ENCODE results near the gene ARL11.
A peak's percentile ranks its signal among the peaks of the same experiment; 100 is the strongest.

ARL11 gene

GRCh38 chr13:49615836-49616675, 12.3 kb upstream of the ARL11 start:
- no peak for DNase-seq

GRCh38 chr13:49616676-49617065, 11.6 kb upstream of the ARL11 start:
- no peak for DNase-seq

- no peak for DNase-seq
Observed at GRCh38 chr13:49620170-49620621, 8.1 kb upstream of the ARL11 start.

DNA sequence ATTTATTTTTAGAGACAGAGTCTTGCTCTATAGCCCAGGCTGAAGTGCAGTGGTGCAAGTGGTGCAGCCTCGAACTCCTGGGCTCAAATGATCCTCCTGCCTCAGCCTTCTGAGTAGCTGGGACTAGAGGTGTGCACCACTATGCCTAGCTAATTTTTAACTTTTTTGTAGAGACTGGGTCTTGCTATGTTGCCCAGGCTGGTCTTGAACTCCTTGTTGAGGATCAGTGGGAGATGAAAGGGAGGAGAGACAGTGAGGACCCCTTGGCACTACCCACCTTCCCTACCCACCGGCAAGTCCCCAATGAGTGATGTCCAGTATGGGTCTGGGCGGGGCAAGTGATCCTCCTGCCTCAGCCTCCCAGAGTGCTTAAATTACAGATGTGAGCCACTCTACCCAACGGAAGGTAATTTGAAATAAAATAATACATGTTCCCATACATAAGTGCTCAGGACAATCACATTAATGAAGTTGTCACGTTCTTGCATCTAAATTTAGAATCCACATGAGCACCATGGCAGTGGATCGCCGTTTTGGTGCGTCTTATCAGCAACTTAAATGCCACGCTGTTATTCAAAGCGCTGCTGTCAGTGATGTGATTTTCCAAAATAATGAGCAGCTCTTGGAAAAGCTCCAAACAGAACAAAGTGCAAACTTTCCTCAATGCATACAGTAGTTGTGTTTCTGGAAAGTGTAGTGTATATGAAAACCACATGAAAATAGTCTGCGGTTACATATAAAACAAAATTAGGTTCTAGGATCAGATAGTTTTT, 5.9 kb upstream of the ARL11 start:
- no peak for DNase-seq

- DNase-seq: no peak
Observed at GRCh38 chr13:49624229-49624628, 4.1 kb upstream of the ARL11 start.

GRCh38 chr13:49625392-49626079, 2.8 kb upstream of the ARL11 start:
- DNase-seq: no peak

- no peak for DNase-seq
Observed at GRCh38 chr13:49629196-49629938, 1.1 kb downstream of the ARL11 start.

GRCh38 chr13:49629947-49630346, 1.6 kb downstream of the ARL11 start:
- DNase-seq: no peak

- no peak for DNase-seq
Observed at GRCh38 chr13:49630580-49630979, 2.3 kb downstream of the ARL11 start.

- no peak for DNase-seq
Observed at GRCh38 chr13:49632156-49632555, 3.8 kb downstream of the ARL11 start.

GRCh38 chr13:49633710-49634109, 5.4 kb downstream of the ARL11 start:
- DNase-seq: no peak

DNA sequence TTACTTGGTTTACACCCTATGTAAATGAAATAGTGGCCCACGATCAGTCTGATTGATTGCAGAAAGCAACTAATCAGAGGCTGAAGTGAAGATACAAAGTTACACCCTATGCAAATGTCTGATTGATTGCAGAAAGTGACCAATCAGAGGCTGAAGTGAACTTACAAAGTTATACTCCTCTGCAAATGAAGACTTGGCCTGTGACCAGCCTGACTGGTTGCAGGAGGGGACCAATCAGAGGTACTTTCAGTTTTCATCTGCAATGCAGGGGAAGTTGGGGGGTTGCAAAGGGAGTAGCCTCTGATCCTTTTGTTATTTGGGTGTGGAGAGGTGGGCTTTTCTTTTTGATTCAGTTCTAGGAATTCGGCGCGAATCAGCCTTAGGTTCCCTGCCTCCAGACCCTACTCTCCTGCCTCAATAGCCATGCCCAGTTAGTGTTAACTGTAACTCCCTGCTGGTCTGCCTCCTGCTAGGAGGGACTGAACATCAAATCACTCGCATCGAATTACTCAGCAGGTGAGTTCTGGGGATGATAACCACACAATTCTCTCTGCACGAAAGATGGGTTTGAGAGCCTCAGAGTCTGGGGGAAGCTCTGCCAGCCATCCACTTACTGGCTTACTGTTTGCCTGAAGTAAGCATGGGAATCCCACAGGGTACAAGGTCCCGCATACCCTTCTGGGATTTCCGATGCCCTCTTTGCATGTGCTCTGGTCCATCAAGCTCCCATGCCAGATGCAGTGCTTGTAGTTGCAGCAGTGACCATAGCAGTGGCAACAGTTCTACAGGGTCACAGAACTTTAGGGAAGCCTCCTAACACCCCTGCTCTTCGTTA, 7.5 kb downstream of the ARL11 start:
- DNase-seq: peak; percentile 42

DNA sequence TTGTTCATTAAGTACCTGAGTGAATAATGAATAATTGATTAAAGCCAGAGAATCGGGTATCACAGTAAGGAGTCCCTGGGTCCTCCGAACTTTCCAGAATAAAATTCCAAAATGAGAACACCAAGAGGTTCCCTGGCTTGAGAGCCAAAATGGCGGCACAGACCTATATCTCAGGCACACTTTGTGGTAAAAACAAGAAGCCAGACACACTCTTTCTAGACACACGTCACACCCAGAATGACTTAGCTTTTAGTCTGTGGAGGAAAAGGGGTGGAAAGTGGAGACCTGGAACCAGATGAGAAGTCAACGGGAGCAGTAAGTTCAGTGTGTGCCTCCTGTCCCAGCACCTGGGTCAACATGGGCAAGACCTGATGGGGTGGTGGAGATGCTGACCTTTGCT, 8.4 kb downstream of the ARL11 start:
- no peak for DNase-seq

GRCh38 chr13:49638030-49638743, 9.9 kb downstream of the ARL11 start:
- DNase-seq: no peak

DNA sequence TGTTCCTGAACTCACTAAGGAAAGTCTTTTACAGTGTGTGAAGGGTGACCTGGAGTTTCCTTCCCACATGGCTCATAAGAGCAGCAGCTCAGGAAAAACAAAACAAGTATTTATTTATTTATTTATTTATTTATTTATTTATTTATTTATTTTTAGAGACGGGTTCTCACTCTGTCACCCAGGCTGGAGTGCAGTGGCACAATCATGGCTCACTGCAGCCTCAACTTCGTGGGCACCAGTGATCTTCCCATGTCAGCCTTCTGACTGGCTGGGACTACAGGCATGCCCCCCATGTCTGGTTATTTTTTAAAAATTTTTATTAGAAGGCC, 10.4 kb downstream of the ARL11 start:
- DNase-seq: no peak

GRCh38 chr13:49641801-49642291, 13.5 kb downstream of the ARL11 start:
- DNase-seq: no peak

GRCh38 chr13:49643035-49643646, 14.8 kb downstream of the ARL11 start:
- DNase-seq: no peak

DNA sequence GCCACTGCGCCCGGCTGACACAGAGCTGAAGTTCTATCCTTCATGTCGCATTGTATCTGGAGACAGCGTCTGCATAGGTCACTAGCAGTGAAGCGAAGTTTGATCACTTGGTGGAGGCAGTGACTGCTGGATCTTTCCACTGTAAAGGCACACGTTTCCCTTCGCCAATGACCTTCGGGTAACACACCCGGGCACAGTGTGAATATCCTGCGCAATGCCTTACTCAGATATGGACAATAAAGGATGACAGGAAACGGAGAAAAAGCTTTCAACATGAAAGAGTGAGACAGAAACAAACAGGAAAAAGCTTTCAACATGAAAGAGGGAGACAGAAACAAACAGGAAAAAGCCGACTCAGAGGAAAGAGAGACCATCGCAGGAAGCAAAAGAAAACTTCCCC, 17.1 kb downstream of the ARL11 start:
- no peak for DNase-seq

GRCh38 chr13:49646688-49647087, 18.4 kb downstream of the ARL11 start:
- DNase-seq: no peak

DNA sequence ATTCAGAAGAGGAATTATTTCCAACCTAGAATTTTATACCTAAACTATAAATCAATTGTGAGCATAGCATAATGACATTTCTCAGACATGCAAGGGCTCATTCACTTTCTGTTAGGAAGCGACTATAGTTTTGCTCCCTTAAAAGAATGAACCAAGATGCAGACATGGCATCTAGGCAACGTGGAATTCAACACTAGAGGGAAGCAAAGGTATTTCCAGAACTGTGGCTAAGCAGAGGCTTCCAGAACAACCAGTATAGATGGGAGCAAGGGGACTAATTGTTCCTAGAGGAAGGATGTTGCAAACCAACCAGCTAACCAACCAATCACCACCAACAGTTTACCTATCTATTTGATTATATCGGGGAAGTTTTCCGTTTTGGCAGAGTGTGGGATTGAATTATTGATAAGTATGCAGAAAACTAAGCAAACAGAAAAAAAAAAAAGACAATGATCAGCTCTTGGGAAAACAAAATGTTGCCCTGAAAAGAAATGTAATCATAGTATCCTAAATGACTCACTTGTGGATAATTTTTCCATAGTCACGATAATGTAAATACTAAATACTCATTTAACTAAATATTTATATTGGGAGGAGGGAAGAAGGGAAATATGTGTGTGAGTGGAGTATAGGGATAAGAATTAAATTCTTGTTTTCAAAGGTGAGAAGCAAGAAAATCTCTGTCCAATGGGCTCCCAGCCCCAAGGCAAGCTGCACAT, 21.1 kb downstream of the ARL11 start:
- DNase-seq: no peak
